ENCODE data around the gene SORBS2. TPM values are rescaled to one million over a fixed set of nuclear protein-coding genes. Genes with fewer than 3 reads are reported as not detected.
A peak's percentile ranks its signal among the peaks of the same experiment; 100 is the strongest.

Gene SORBS2
- total and polyA plus RNA-seq, 8 donors = 9.0 to 908 (median 66.4) TPM

GRCh38 chr4:185845966-185846365 is 34.0 kb upstream of the SORBS2 start:
- no peak for DNase-seq
- H3K27ac ChIP-seq = no peak overlapping the region
- H3K27me3 ChIP-seq = no peaks in the 10 kb centered on the region
- no peaks in the 10 kb centered on the region for H3K9me3 ChIP-seq
- intact Hi-C loops (cut with DNase I; ENCODE audit: low total_unique reads) = no loop called here
- WGBS, 5 donors = 72 to 82% (median 78%) methylated on average over 3 of the region's 3 CpGs
- no peak overlapping the region for H3K4me3 ChIP-seq
- no peak for TF ChIP-seq POLR2A (IDR thresholded peaks at IDR 0.05)
- no peak for TF ChIP-seq EP300 (IDR thresholded peaks at IDR 0.05)
- peaks cover 0 to 7% (median 0%) of the 10 kb centered on the region in 4 donors for H3K4me1 ChIP-seq
- no peaks in the 10 kb centered on the region for H3K36me3 ChIP-seq

GRCh38 chr4:185841451-185841850 is 29.5 kb upstream of the SORBS2 start:
- TF ChIP-seq CTCF (IDR thresholded peaks at IDR 0.05) = no peak
- no peak for TF ChIP-seq POLR2AphosphoS5 (IDR thresholded peaks at IDR 0.05)
- TF ChIP-seq EP300 (IDR thresholded peaks at IDR 0.05) = no peak
- TF ChIP-seq POLR2A (IDR thresholded peaks at IDR 0.05) = no peak
- peak overlapping the region in 1 of 5 donors; percentile 81 for H3K27ac ChIP-seq
- peaks cover 8 to 39% (median 24%) of the 10 kb centered on the region in 4 donors for H3K4me1 ChIP-seq
- intact Hi-C loops (cut with DNase I; ENCODE audit: low total_unique reads) = no loop called here
- DNase-seq = no peak
- 93 to 96% (median 94%) methylated on average over 2 of the region's 2 CpGs for WGBS, 5 donors
- H3K9me3 ChIP-seq = no peaks in the 10 kb centered on the region
- no peaks in the 10 kb centered on the region for H3K36me3 ChIP-seq
- H3K27me3 ChIP-seq = no peaks in the 10 kb centered on the region
- no peak overlapping the region for H3K4me3 ChIP-seq

DNA sequence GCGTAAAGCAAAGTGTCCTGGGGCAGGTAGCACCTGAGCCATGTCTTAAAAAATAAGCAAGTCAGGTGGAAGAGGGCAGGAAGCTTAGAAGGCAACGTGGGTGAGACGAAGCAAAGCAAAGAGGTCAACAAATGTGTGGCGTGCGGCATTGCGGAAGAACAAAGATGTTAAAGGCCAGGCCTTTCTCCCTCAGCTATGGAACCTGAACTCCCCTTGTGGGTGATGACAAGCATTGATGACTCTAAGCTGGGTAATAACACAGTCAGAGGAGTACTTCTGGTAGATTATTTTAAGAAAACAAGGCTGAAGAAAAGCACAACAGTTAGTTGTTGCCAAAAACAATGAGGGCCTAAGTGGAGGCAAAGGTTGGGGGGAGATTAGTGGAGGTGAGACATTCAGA is 29.0 kb upstream of the SORBS2 start:
- Histone ChIP-seq H3K36me3 (no peaks in the 10 kb centered on the region), H3K27me3 (no peaks in the 10 kb centered on the region), H3K4me1 (peaks cover 8 to 44% (median 28%) of the 10 kb centered on the region in 4 donors), H3K9me3 (no peaks in the 10 kb centered on the region), H3K27ac (peak overlapping the region in 1 of 5 donors; percentile 81), H3K4me3 (no peak overlapping the region)
- intact Hi-C loops (cut with DNase I; ENCODE audit: low total_unique reads) = no loop called here
- 91 to 94% (median 94%) methylated on average over 6 of the region's 6 CpGs for WGBS, 5 donors
- no peak for DNase-seq
- TF ChIP-seq EP300 (IDR thresholded peaks at IDR 0.05) = no peak
- no peak for TF ChIP-seq CTCF (IDR thresholded peaks at IDR 0.05)
- no peak for TF ChIP-seq POLR2A (IDR thresholded peaks at IDR 0.05)
- no peak for TF ChIP-seq POLR2AphosphoS5 (IDR thresholded peaks at IDR 0.05)

DNA sequence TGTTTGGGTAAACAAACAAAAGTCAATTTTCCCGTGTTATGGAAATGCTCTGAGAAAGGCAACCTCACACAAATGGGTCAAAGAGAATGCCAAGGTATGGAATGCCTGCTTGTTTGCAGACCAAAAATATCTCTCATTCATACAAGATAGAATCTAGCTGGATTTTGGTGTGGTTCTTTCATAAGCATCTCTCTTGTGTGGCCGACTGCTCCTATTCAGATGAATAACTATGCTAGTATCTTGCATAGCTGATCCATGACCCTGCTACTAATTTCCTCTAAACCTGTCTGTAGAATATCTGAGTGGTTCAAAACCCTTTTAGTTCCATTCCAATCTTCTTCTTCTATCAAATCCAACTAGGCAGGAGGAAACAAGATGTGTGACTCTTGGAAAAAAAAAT is 28.2 kb upstream of the SORBS2 start:
- no peak for DNase-seq
- intact Hi-C loops (cut with DNase I; ENCODE audit: low total_unique reads) = no loop called here

More for the DNA sequence above, 28.2 kb upstream of the SORBS2 start:
- Histone ChIP-seq H3K27ac (peak overlapping the region in 4 of 5 donors; percentile 57 to 81 (median 67)), H3K4me3 (no peak overlapping the region), H3K9me3 (no peaks in the 10 kb centered on the region), H3K27me3 (no peaks in the 10 kb centered on the region), H3K36me3 (no peaks in the 10 kb centered on the region), H3K4me1 (peaks cover 8 to 50% (median 29%) of the 10 kb centered on the region in 4 donors)
- TF ChIP-seq EP300 (IDR thresholded peaks at IDR 0.05) (no peak), CTCF (IDR thresholded peaks at IDR 0.05) (no peak), POLR2A (IDR thresholded peaks at IDR 0.05) (no peak), POLR2AphosphoS5 (IDR thresholded peaks at IDR 0.05) (no peak)
- 26 to 62% (median 56%) methylated on average over 2 of the region's 2 CpGs for WGBS, 5 donors
